SK-N-SH treated with all-trans-retinoic acid at 6 μM for 48 hours (cell line): ENCODE data around the gene IFNK.

Experiments used
- ATAC-seq: fragments of 200-7000 bp; cut with Tn5 transposase; 3 replicates; pipeline ENCODE4 v1.9.1; 2020; ENCODE audit warnings: mild to moderate bottlenecking, moderate library complexity
- ARNTL ChIP-seq: fragments of 450-650 bp; formaldehyde crosslinking; IDR thresholded peaks from 2 replicates; pipeline ENCODE4 v1.5.0; 2020; ENCODE audit warnings: low read depth, mild to moderate bottlenecking, moderate library complexity, borderline replicate concordance
- BACH2 ChIP-seq: fragments of 250-450 bp; sonication (Bioruptor Pico); IDR thresholded peaks from 2 replicates; pipeline ENCODE4 v1.9.0; 2021; ENCODE audit warnings: mild to moderate bottlenecking, borderline replicate concordance
- CREB5 ChIP-seq: fragments of 250-450 bp; sonication (Bioruptor Pico); IDR thresholded peaks from 2 replicates; pipeline ENCODE4 v1.5.1; 2020; ENCODE audit warnings: low read depth, mild to moderate bottlenecking, moderate library complexity
- CSDC2 ChIP-seq: fragments of 250-450 bp; sonication (Bioruptor Pico); IDR thresholded peaks from 2 replicates; pipeline ENCODE4 v1.5.0; 2020; ENCODE audit warnings: mild to moderate bottlenecking, moderate library complexity
- CSRNP3 ChIP-seq: fragments of 250-450 bp; sonication (Bioruptor Pico); IDR thresholded peaks from 2 replicates; pipeline ENCODE4 v1.5.1; 2021; ENCODE audit warnings: mild to moderate bottlenecking, moderate library complexity
- ESRRG ChIP-seq: fragments of 250-450 bp; sonication (Bioruptor Pico); IDR thresholded peaks from 2 replicates; pipeline ENCODE4 v1.6.1; 2021; ENCODE audit warnings: mild to moderate bottlenecking
- GLIS3 ChIP-seq: fragments of 250-450 bp; sonication (Bioruptor Pico); IDR thresholded peaks from 2 replicates; pipeline ENCODE4 v1.5.0; 2020; ENCODE audit warnings: mild to moderate bottlenecking, moderate library complexity
- ISL1 ChIP-seq: fragments of 250-450 bp; sonication (Bioruptor Pico); IDR thresholded peaks from 2 replicates; pipeline ENCODE4 v2.1.2; 2022; ENCODE audit warnings: mild to moderate bottlenecking, moderate library complexity
- OSR1 ChIP-seq: fragments of 250-450 bp; sonication (Bioruptor Pico); IDR thresholded peaks from 2 replicates; pipeline ENCODE4 v1.8.0; 2022; ENCODE audit warnings: moderate library complexity, mild to moderate bottlenecking, inconsistent platforms
- PATZ1 ChIP-seq: fragments of 250-450 bp; sonication (Bioruptor Pico); IDR thresholded peaks from 2 replicates; pipeline ENCODE4 v1.8.0; 2020; ENCODE audit warnings: mild to moderate bottlenecking, moderate library complexity, borderline replicate concordance
- POU6F1 ChIP-seq: fragments of 250-450 bp; sonication (Bioruptor Pico); IDR thresholded peaks from 2 replicates; pipeline ENCODE4 v1.8.0; 2021; ENCODE audit warnings: low read depth, mild to moderate bottlenecking, moderate library complexity, borderline replicate concordance
- RARB ChIP-seq: fragments of 250-450 bp; sonication (Bioruptor Pico); IDR thresholded peaks from 2 replicates; pipeline ENCODE4 v1.8.0; 2021; ENCODE audit warnings: mild to moderate bottlenecking, moderate library complexity
- SNAI2 ChIP-seq: fragments of 250-450 bp; sonication (Bioruptor Pico); IDR thresholded peaks from 2 replicates; pipeline ENCODE4 v1.5.0; 2020; ENCODE audit warnings: mild to moderate bottlenecking, moderate library complexity
- TCF4 ChIP-seq: fragments of 250-450 bp; sonication (Bioruptor Pico); IDR thresholded peaks from 2 replicates; pipeline ENCODE4 v1.8.0; 2021; ENCODE audit warnings: mild to moderate bottlenecking, moderate library complexity, borderline replicate concordance
- TOX ChIP-seq: fragments of 250-450 bp; sonication (Bioruptor Pico); IDR thresholded peaks from 2 replicates; pipeline ENCODE4 v1.8.0; 2021; ENCODE audit warnings: mild to moderate bottlenecking, moderate library complexity, borderline replicate concordance
- TSHZ2 ChIP-seq: fragments of 250-450 bp; sonication (Bioruptor Pico); IDR thresholded peaks from 2 replicates; pipeline ENCODE4 v1.5.0; 2020; ENCODE audit warnings: mild to moderate bottlenecking, moderate library complexity
- ZC3H10 ChIP-seq: fragments of 250-450 bp; sonication (Bioruptor Pico); IDR thresholded peaks from 2 replicates; pipeline ENCODE4 v1.5.1; 2021; ENCODE audit warnings: mild to moderate bottlenecking, moderate library complexity
- ZFP3 ChIP-seq: fragments of 250-450 bp; sonication (Bioruptor Pico); IDR thresholded peaks from 2 replicates; pipeline ENCODE4 v1.5.0; 2020; ENCODE audit warnings: mild to moderate bottlenecking, moderate library complexity
- ZFP30 ChIP-seq: fragments of 450-650 bp; formaldehyde crosslinking; IDR thresholded peaks from 2 replicates; pipeline ENCODE4 v1.5.0; 2022; ENCODE audit warnings: mild to moderate bottlenecking, moderate library complexity
- ZNF565 ChIP-seq: fragments of 450-650 bp; formaldehyde crosslinking; conservative IDR thresholded peaks from 2 replicates; pipeline ENCODE4 v1.5.0; 2020; ENCODE audit warnings: low read depth, mild to moderate bottlenecking, moderate library complexity
- ZNF70 ChIP-seq: fragments of 450-650 bp; formaldehyde crosslinking; IDR thresholded peaks from 2 replicates; pipeline ENCODE4 v1.5.0; 2020; ENCODE audit warnings: mild to moderate bottlenecking, moderate library complexity
- ZNF8 ChIP-seq: fragments of 450-650 bp; formaldehyde crosslinking; IDR thresholded peaks from 2 replicates; pipeline ENCODE4 v1.5.0; 2020; ENCODE audit warnings: mild to moderate bottlenecking, moderate library complexity

IFNK gene

GRCh38 chr9:27530915-27531755 lies 7.0 kb downstream of the IFNK start:
- ATAC-seq = no peak
- no peak for TF ChIP-seq CSRNP3 (CRISPR knock-in tag)
- TF ChIP-seq RARB = no peak
- TF ChIP-seq BACH2 (CRISPR knock-in tag) = no peak
- no peak for TF ChIP-seq CSDC2 (CRISPR knock-in tag)
- no peak for TF ChIP-seq ARNTL (CRISPR knock-in tag)
- TF ChIP-seq OSR1 (CRISPR knock-in tag) = no peak
- no peak for TF ChIP-seq ESRRG
- no peak for TF ChIP-seq SNAI2 (CRISPR knock-in tag)
- no peak for TF ChIP-seq TSHZ2 (CRISPR knock-in tag)
- TF ChIP-seq ZC3H10 (CRISPR knock-in tag) = no peak
- no peak for TF ChIP-seq PATZ1
- TF ChIP-seq GLIS3 = no peak
- no peak for TF ChIP-seq ZNF8 (CRISPR knock-in tag)
- no peak for TF ChIP-seq TOX
- no peak for TF ChIP-seq ZNF565 (CRISPR knock-in tag)
- TF ChIP-seq TCF4 (CRISPR knock-in tag) = no peak
- TF ChIP-seq ISL1 = no peak
- no peak for TF ChIP-seq CREB5 (CRISPR knock-in tag)

GRCh38 chr9:27532046-27532445 lies 8.0 kb downstream of the IFNK start:
- no peak for TF ChIP-seq BACH2 (CRISPR knock-in tag)
- TF ChIP-seq PATZ1 = no peak
- TF ChIP-seq ZFP3 (CRISPR knock-in tag) = no peak
- TF ChIP-seq RARB = no peak
- no peak for TF ChIP-seq TCF4 (CRISPR knock-in tag)
- no peak for TF ChIP-seq ESRRG
- no peak for TF ChIP-seq ARNTL (CRISPR knock-in tag)
- TF ChIP-seq TSHZ2 (CRISPR knock-in tag) = no peak
- no peak for TF ChIP-seq SNAI2 (CRISPR knock-in tag)
- no peak for TF ChIP-seq CSDC2 (CRISPR knock-in tag)
- no peak for TF ChIP-seq GLIS3
- no peak for TF ChIP-seq ZFP30 (CRISPR knock-in tag)
- no peak for TF ChIP-seq OSR1 (CRISPR knock-in tag)
- TF ChIP-seq ZNF70 (CRISPR knock-in tag) = no peak
- no peak for TF ChIP-seq ISL1
- TF ChIP-seq CSRNP3 (CRISPR knock-in tag) = no peak
- TF ChIP-seq POU6F1 (CRISPR knock-in tag) = no peak
- no peak for ATAC-seq
